Activated effector memory CD4-positive, alpha-beta T cell treated with Interleukin-2 at 50 U/mL for 16 hours (primary cell): ENCODE measurements around the gene PLS3.
"Not testable (repeated sequence)": the region's sequence is repeated elsewhere in the genome, so short reads cannot be mapped to it uniquely, and the experiment has no call there.

ENCODE experiments used
- DNase-seq: peaks from one replicate; pipeline ENCODE4 v3.0.0-alpha.2; 2020

Gene PLS3

GRCh38 chrX:115560978-115561604 is at the start of gene PLS3:
Gene PLS3, plus strand, starts transcription at chrX:115561174. Its CDS starts 49,077 bp downstream, at chrX:115610251.
- DNase-seq = no peak

DNA sequence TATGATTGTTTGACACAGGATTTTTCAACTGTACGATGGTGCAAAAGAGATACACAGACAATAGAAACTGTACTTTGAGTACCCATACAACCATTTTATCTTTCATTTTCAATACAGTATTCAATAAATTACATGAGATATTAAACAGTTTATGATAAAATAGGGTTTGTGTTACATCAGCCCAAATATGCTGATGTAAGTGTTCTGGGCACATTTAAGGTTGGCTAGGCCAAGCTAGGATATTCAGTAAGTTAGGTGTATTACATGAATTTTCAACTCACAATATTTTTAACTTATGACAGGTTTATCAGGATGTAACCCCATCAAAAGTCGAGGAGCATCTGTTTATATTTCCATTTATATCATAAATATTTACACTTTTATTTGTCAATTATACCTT is 42.9 kb upstream of the PLS3 start:
- DNase-seq = no peak

GRCh38 chrX:115521741-115522140 is 39.2 kb upstream of the PLS3 start:
- DNase-seq = no peak

DNA sequence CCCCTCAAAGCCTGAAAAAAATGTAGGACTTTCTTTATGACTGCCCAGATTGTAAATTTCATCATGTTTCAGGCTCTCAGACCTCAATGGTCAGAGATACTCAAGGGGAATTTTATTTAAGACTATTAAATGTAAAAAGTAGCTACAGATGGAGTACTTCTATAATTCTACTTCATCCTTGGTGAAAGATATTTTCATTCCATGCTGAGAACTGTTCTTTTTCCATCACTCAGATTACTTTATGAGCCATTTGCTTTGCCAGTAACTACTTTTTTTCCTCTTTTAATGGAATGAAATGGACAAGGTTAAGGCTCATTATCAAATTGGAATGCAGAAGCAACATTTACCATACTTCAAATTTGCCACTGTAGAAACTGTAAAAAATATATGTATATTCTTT is 38.0 kb upstream of the PLS3 start:
- no peak for DNase-seq

GRCh38 chrX:115525486-115525885 is 35.5 kb upstream of the PLS3 start:
- DNase-seq = no peak

- no peak for DNase-seq
Observed at GRCh38 chrX:115531818-115532403, 29.1 kb upstream of the PLS3 start.

DNA sequence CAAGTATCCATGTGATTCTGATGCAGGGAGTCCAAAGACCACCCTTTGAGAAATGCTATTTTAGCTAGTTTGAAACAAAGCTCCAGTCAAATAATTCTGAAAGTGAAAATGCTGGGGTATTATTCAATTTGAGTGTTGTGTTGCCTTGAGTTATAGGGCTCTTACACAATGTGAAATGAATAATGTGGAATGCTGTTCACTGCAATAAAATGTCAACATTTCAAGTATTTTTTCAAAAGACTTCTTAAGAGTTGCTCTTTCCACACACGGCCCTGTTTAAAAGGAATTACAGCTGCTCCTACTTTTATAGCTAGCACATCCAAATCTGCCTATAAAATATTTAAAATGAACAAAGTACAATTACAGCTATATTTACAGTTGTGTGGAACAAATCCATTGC is 27.5 kb upstream of the PLS3 start:
- DNase-seq = no peak

- DNase-seq = no peak
Observed at GRCh38 chrX:115534383-115534782, 26.6 kb upstream of the PLS3 start.

DNA sequence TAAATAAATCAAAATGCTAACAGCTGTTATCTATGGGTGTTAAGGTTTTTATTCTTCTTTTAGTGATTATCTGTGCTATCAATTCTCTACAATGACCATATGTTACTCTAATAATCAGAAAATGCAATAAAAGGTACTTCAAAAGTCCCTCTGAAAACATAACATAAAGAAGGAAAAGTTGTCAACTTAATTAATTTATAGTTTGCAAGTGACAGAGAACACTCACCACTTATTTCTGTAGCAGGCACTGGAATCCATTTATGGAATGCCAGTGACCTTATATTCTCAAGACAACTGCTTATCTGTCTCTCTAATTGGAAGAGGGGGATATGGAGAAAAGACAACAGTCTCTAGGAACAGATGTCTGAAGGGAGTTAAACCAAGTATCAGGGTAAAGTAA is 25.6 kb upstream of the PLS3 start:
- DNase-seq = no peak

DNA sequence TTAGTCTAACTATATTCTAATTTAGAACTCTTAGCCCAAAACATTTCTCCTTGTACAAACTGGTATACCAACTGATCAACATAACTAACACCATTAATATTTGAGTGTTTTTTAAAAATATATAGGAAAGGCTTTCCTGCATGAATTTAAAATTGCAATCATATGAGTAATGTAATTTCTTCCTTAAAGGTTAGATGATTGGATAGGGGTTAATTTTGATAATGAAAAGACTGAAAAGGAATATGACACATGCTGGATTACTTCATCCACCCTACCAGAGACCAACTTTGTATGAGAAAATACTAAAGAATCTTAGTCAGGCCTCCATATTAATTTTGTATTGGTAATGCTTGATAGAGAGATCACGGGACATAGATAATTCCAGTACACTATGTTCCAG is 25.1 kb upstream of the PLS3 start:
- no peak for DNase-seq

DNA sequence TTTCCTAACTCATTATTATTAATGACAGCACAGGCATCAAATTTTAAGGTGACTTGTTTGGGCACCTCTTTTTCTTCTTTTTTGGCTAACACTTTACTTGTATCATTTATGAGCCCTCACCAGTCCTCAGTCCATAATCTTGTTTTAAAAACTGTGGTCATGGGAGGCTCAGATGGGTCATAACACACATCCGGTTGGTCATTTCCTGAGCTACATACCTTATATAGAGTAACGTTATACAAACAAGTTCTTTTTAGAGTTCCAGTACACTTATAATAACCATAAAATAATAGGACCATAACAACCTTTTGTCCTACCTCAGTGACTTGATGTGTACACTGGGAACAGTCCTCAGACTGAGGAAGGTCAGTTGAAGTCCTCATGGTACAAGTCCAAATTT is 21.1 kb upstream of the PLS3 start:
- no peak for DNase-seq

DNA sequence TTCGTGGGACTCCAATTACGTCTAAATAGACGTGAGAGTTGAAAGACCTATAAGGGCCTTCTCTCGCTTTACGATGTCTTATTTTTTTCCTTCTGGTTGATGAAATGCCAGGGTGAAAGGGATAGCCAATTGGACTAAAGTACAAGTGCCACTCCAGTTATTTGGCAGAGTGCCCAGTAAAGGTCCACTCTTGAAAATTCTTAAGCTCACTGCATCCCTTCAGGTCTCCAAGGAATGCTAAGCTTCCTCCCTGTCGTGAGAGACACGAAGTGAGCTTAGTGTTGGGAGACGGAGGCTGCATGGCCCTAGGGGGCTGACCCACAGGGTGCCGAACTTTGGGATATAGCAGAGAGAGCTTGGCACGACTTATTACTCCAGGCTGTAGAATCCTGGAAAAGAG is 19.9 kb upstream of the PLS3 start:
- not testable (repeated sequence) for DNase-seq

- DNase-seq = no peak
Observed at GRCh38 chrX:115547448-115547847, 13.5 kb upstream of the PLS3 start.

DNA sequence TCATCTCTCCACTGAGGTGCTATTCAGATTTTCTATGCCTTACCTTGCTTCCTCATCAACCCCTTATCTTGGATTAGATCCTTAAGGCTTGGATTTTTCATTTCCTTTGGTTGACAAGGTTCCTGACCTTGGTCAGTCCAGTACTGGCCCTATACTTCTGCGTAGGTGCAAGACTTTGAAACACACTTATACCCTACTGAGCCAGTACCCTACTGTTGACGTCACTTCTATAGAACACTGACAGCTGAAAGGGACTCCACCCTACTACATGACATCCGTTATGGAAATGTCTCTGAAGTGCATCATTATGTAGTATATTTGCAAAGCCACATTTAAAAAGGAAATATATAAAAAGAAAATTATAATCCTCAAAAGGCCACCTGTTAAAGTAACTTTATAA is 12.0 kb upstream of the PLS3 start:
- DNase-seq = no peak

- no peak for DNase-seq
Observed at GRCh38 chrX:115553171-115553570, 7.8 kb upstream of the PLS3 start.

- no peak for DNase-seq
Observed at GRCh38 chrX:115559672-115560071, 1.3 kb upstream of the PLS3 start.

DNA sequence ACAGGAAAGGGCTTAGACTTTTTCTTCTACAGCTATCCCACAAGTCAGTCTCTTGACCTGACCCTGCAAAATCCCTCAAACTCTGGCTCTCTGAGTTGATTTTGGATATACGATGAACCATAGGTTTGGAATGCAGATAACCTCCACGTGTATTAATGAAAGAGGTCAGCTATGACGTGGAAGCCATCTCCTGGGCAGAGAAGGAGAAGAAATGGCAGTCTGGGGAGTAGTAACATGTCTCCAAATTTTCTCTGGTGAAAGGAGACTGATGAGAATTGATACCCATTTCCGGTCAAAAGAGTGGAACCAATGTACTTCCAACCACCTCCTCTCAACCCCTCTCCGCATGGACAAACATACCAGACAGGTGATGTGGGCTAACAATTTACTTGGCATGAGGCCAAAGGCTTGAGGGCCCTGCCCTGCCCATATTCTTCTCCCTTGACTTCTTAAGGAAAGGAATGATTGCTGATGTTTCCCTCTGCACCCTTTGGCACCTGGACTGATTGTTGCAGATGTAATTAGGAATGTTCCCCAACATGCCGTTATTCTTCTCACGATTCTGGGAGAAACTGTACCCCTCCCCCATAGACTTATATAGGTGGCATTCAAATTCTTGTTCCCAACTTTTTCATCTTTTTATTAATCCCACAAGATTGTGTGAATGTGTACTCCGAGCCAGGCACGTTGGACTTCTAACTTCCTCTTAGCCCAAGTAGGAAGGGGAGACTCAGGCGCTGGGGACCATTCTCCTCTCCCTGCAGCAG is 580 bp upstream of the PLS3 start:
- no peak for DNase-seq

- no peak for DNase-seq
Observed at GRCh38 chrX:115561605-115562479, 868 bp downstream of the PLS3 start.

DNA sequence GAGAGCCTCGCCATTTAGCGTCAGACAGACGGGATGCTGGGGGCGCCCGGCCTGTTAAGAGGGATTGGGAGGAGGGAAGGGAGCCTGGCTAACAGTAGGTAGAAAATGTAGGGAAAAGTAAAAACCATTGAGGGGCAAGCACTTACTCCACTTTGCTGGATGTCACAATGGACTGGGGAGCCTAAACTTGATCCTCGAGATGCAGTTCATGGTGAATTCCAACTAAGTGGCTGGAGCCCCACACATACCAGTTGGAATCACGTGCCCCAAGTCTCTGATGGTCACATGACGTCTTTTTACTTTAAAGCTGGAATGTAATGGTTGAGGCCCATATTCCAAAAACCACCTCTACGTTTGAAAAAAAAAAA is 1.5 kb downstream of the PLS3 start:
- no peak for DNase-seq

DNA sequence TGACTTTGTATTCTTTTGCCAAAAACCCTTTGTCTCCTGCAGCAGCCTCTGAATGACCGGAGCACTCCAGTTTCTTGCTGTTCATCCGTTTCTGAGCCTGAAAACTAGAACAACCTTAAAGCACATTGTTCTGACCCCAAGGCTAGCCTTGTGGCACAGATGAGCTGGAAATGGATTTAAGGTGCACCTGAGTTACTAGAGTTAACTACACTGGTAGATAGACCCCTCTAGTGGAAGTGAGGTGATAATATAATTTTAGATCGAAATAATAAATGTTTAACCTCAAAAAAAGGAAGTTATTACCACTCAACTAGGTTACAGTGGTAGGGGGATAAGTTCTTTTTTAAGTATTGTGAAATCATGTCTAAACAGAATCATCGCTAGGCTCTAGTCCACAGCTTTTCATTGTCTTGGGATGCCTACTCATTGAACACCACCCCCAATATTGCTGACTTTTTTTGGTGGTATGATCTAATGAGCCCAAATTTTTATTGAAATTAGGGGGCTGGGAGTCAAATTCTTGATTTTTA is 2.7 kb downstream of the PLS3 start:
- no peak for DNase-seq

GRCh38 chrX:115564243-115564642 is 3.3 kb downstream of the PLS3 start:
- DNase-seq = no peak

GRCh38 chrX:115565888-115566287 is 4.9 kb downstream of the PLS3 start:
- DNase-seq = no peak

GRCh38 chrX:115571712-115572111 is 10.7 kb downstream of the PLS3 start:
- DNase-seq = no peak
